GM10266 (cell line): Measurements from ENCODE around the gene UBIAD1.
A peak's percentile ranks its signal among the peaks of the same experiment; 100 is the strongest.

Experiments
- DNase-seq: peaks from one replicate; pipeline ENCODE4 v3.0.0; 2012; ENCODE audit errors: extremely low spot score
- TF ChIP-seq, protein P1 (sequence below): IDR thresholded peaks from 2 replicates; pipeline ENCODE4 v1.5.1; 2012; ENCODE audit warnings: mild to moderate bottlenecking, low read depth; ENCODE audit not compliant: control insufficient read depth, insufficient read depth; ENCODE audit errors: missing control alignments

The UBIAD1 gene, protein sequence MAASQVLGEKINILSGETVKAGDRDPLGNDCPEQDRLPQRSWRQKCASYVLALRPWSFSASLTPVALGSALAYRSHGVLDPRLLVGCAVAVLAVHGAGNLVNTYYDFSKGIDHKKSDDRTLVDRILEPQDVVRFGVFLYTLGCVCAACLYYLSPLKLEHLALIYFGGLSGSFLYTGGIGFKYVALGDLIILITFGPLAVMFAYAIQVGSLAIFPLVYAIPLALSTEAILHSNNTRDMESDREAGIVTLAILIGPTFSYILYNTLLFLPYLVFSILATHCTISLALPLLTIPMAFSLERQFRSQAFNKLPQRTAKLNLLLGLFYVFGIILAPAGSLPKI

DNA sequence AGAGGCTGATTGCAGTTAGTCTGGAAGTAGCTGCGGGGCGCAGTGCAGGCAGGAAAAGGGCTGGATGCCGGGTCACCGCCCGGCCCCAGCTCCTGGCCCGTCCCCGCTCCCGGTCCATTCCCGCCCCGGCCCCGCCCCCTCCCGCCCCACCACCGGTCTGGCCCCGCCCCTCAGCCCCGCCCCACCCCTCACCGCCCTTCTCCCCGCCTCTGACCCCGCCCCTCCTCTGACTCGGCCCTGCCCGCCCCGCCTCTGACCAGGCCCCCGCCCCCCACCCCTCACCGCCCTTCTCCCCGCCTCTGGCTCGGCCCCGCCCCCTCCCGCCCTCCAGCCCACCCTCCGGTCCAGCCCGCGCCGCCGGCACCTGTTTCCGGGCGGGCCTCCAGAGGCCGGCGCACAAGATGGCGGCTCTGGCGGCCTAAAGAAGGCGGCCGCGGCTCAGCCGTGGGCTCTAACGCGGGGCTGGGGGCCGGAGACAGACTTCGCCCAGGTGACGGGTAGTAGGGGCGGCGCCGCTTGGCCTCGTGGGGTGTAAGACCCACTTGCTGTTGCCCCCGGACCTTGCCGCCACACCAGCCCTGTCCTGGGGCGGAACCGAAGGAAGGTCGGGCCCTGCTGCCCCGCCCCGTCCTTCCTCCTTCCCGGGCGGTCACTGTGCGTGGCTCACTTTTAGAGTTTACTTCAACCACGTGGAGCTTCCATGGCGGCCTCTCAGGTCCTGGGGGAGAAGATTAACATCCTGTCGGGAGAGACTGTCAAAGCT is at the start of gene UBIAD1:
TSS of gene UBIAD1 (plus strand) at position 367 of the 763 bp plus-strand sequence. CDS start at position 701, 334 bp downstream.
- DNase-seq: peak; percentile 97
- TF ChIP-seq, protein P1, sequence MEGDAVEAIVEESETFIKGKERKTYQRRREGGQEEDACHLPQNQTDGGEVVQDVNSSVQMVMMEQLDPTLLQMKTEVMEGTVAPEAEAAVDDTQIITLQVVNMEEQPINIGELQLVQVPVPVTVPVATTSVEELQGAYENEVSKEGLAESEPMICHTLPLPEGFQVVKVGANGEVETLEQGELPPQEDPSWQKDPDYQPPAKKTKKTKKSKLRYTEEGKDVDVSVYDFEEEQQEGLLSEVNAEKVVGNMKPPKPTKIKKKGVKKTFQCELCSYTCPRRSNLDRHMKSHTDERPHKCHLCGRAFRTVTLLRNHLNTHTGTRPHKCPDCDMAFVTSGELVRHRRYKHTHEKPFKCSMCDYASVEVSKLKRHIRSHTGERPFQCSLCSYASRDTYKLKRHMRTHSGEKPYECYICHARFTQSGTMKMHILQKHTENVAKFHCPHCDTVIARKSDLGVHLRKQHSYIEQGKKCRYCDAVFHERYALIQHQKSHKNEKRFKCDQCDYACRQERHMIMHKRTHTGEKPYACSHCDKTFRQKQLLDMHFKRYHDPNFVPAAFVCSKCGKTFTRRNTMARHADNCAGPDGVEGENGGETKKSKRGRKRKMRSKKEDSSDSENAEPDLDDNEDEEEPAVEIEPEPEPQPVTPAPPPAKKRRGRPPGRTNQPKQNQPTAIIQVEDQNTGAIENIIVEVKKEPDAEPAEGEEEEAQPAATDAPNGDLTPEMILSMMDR: no peak

DNA sequence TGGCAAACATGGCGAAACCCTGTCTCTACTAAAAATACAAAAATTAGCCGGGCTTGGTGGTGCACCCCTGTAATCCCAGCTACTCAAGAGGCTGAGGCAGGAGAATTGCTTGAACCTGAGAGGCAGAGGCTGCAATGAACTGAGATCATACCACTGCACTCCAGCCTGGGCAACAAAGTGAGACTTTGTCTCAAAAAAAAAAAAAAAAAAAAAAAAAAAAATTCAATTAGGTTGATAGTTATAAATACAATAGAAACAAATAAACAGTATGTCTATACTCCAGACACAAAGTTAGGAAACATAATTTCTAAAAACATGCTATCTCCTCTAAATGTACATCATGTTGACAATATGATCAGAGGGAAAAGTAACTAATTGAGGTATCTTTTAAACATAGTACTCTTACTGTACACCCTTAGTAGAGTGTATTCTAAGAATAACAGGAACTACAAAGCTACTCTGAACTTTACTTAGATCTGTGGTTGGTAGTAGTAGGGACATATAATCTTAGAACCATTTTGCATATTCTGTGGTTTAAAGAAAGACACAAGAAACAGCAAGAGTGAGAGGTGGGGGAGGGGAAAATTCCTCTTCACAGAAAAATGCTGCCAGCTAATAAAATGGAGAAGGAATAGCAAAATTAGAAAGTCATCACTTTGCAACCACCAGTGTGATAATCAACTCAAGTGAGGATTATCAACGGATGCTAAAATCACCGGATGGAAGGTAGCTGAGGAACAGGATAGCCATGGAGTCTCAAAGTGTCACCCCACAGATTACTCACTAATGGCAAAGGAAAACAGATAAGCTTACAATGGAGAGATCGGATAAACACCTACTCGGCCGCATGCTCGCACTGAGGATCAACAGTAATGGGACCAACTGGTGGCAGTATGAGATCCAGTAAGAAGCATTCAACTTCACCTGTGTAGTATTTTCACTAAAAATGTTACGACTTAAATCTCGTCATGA is 45.6 kb upstream of the UBIAD1 start:
- TF ChIP-seq, protein P1: no peak
- DNase-seq: peak; percentile 46

DNA sequence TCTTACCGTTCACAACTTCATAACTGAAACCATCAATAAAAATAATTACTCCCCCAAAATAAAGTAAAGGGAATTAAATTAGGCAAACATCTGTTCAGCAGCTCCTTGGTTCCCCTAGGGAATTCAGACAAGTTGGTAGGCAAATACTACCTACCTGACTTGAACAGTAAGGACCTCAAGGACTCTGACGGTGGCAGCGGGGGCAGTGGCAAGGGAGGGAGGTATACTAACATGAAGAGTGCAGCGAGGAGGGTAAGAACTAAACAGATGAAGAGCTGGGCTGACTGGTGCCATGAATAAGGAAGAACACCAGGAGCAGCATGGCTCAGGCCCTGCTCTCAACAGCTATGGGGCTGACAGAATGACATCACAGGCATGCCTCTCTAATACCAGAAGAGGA is 43.8 kb upstream of the UBIAD1 start:
- TF ChIP-seq, protein P1: no peak
- no peak for DNase-seq

DNA sequence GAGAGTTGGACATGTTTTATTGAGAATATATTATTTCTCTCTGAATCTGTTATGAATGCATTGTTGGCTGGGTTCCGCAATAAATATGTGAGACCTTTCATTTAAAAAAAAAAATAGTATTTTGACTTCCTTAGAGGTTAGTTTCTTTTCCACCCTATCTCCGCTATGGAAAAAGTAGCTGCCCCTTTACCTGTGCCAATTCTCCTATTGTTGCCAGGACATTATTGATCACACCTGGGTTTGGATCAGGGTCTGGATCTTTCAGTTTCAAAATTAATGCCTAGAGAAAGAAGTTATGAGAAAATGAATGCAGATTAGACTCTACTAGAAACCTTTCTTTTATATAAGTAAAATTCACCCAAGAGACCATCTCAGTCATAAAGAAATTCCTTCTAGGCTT is 39.8 kb upstream of the UBIAD1 start:
- DNase-seq: no peak
- TF ChIP-seq, protein P1: no peak

DNA sequence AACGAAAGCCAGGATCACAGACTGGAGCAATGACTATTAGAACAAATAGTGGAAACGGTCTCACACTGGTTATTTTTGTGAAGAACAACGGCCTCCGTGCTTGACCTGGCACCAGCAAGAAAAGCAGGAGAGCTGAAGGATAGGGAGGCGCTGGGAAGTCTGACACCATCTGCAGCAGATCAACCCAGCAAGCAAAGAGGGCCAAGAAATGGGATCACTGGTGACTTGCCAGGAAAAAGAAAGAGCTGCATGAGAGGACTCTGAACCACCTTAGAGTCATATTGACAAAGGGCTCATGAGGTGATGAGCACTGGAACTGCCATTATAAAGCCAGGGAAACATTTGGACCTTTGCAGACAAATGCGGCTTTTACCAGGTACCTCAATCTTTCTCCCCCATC is 35.6 kb upstream of the UBIAD1 start:
- TF ChIP-seq, protein P1: no peak
- DNase-seq: no peak

DNA sequence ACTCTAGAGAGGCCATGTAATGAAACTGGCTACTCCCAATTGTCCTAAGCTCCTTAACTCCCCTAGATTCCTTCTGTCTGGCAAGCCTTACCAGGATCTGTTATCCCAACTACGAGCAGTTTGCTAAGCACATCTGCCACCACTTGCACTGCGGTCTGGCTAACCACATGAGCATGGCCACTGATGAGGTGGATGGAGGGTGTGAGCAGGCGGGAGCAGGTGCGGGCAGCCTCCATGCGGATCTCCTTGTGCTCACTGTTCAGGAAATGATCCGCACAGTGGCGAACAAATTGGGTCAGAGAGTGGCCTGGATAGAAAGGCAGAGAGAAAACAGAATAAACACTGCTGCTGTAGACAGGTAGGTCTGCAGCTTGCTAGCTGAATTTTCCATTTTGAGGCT is 34.7 kb upstream of the UBIAD1 start:
- no peak for DNase-seq
- TF ChIP-seq, protein P1: no peak
